Activated T-helper 9 cell treated with anti-CD3 and anti-CD28 coated beads, Interleukin-2, amount 50 U/mL, for 16 hours (primary cell): ENCODE measurements around the gene RIF1.

Source experiments
- DNase-seq: peaks from one replicate; pipeline ENCODE4 v3.0.0-alpha.2; 2020; ENCODE audit warnings: low read depth

Gene RIF1

DNA sequence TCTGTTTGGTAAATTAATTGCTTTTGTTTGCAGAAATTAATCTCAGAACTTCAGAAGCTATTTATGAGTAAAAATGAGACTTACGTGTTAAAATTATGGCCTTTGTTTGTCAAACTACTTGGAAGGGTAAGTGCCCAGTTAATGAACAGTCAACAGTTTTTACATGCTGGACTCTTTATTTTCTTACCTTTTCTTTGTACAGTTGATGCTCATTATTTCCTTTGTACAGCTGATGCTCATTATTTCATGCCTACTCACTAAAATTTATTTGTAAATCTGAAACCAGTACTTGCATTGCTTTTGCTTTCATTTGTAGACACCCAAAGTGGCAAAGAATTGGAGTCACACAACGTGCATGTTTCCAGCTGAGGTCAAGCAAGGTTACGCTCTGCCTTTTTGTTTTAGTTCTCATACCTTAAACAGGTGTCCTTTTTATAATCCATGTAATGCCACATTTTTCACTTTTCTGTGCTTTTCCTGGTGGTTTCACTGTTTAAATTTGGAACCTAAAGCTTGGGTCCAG, 13.3 kb downstream of the RIF1 start:
- no peak for DNase-seq

DNA sequence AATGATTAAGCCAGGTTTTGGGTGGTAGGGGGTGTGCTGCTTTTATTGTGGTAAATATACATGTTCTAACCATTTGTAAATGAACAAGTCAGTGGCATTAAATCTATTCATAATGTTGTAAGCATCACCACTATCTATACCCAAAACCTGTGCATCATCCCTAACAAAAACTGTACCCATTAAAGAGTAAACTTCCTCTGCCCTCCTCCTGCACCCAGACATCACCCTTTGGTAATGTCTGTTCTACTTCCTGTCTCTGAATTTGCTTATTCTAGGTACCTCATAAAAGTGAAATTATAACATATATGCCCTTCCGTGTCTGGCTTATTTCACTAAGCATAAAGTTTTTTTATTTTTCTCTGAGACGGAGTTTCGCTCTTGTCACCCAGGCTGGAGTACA, 14.1 kb downstream of the RIF1 start:
- no peak for DNase-seq

DNA sequence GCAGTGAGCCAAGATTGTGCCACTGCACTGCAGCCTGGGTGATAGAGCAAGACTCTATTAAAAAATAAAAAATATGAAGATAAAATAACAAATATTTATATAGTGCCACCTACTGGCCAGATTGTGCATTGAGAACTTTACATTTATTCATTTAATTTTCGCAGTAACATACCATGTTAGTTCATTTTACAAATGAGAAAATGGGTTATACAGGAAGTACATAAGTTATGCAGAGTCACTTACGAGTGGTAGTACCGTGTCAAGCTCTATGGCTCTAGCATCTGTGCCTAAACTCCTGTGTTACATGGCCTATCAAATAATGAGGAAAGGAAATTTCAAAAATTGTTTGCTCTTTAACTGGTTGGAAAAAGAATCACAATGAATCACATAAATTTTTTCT, 27.9 kb downstream of the RIF1 start:
- no peak for DNase-seq

DNA sequence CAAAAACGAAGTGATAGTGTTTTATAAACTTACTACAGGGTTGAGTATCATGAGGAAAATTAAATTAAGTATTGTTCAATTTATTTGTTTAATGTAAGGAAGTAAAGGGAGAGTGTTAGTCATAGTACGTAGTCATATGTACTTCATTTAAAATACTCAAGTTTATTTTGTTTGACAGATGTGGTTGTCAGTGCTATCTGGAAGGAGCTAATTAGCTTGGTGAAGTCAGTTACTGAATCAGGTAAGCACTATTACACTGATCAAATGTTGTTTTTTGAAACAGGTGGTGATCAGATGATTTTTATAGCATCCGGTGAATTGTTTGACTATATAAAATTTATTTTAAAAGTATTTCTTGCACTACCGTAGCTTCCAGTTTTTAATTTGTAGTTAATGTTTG, 28.8 kb downstream of the RIF1 start:
- no peak for DNase-seq

DNA sequence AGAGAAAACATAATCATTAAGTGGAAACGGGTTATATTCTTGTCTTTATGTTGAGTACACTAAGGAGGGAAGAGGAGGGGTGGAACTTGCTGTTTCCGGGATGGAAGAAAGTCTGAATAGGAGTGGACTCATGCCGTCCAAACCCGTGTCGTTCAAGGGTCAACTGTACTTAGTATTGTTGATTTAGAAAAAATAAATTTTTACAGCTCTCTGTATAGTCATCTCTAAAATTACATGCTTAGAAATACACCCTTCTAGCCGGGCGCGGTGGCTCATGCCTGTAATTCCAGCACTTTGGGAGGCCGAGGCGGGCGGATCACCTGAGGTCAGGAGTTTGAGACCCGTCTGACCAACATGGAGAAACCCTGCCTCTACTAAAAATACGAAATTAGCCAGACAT, 29.4 kb downstream of the RIF1 start:
- no peak for DNase-seq

DNA sequence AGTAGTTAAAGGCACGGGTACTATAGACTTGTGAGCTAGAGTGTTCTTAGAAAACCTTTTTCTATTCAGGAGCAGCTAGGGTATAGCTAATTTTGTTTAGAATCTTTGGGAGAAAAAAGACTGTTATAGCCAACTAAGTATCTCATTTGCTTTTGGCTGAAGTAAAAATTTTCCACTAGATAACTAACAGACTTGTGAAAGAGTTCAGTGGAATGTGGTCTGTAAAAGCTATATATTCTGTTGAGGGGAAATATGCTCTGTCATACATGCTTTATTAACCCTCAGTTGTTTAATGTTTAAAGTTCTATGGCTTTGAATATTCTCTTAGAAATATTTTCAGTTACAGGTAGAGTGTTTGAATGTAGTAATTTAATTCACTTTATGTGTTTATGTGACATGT, 49.7 kb downstream of the RIF1 start:
- no peak for DNase-seq

DNA sequence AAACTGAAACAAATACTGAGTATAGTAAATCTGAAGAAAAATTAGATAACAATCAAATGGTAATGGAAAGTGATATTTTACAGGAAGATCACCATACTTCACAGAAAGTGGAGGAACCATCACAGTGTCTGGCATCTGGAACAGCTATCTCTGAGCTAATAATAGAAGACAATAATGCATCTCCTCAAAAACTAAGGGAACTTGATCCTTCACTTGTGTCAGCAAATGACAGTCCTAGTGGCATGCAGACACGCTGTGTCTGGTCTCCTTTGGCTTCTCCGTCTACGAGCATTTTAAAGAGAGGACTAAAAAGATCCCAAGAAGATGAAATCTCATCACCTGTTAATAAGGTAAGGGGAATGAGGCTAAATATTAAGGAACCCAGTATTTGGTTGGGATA, 56.1 kb downstream of the RIF1 start:
- no peak for DNase-seq

DNA sequence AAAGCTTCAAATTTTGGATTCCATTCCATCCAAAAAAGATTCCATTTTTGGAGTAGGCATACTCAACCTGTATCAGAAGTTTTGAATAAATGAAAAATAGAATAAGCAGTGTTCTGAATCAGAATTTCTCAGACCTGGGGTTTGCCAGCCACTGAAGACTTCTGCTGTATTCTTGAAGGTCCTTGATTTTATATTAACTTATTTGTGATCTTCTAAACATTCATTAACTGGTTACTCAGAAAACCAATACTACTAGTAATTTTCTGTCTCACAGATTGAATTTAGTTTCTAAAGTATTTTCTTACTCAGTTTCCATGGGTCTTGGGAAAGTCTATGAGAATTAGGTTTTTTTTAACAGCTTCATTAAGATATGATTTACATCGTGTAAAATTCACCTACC, 60.9 kb downstream of the RIF1 start:
- DNase-seq = no peak

DNA sequence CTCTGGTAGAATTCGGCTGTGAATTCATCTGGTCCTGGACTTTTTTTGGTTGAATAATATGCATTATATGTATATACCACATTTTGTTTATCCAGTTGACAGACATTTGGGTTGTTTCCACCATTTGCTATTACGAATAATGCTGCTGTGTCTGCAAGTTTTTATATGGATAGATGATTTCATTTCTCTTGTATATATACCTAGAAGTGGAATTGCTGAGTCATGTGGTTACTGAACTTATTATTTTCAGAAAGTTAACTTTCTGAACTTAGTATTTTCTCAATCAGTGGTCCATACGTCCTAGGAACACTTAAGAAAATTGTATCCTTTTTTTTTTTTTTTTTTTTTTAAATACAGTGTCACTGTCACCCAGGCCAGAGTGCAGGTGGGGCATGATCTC, 63.3 kb downstream of the RIF1 start:
- DNase-seq = no peak

DNA sequence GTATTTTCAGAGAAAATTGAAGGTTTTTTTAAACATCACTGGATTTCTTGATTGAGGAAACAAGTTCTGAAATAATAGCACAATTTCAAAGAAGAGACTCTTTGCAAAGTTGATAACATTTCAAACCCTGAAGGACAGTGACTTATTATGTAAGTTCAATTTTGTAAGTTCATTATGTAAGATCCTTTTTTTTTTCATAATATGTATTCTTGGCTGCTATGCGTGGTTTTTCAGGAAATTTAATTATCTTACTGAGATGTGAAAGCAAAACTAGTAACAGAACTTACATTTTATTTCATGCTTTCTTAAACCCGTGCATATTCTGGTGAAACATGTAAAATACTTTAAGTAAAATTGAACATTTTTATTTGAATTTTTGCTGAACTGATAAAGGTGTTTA, 65.4 kb downstream of the RIF1 start:
- DNase-seq = no peak

DNA sequence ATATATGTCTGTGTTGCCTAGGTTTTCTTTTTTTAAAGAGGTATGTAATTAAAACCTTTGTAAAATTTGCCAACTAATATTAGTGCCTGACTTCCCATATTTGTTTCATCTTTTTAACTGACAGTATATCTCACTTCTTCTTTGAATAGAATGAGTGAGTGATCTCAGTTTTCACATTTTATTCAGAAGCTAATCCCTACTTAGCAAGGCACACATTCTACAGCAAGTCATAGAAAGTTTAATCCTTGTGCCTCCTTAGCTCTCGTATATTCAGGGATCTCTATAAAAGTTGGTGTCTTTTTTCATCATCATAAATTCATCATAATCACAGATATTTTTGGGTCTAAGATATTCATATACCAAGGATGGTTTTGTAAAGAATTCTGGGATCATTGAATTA, 66.6 kb downstream of the RIF1 start:
- DNase-seq = no peak

DNA sequence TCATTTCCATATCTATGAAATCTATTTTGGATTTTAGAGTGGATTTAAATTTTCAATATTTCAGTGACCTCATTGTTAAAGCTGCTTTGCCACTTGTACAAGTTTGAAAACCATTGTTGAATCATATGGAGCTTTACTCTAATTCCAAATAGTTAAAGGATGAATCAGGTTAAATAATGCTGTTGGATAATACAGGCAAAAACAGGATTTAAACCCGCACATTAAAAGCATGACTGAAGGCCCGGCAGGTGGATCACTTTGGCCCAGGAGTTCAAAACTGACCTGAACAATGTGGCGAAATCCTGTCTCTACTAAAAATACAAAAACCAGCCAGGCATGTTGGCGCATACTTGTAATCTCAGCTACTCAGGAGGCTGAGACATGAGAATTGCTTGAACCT, 68.3 kb downstream of the RIF1 start:
- no peak for DNase-seq

DNA sequence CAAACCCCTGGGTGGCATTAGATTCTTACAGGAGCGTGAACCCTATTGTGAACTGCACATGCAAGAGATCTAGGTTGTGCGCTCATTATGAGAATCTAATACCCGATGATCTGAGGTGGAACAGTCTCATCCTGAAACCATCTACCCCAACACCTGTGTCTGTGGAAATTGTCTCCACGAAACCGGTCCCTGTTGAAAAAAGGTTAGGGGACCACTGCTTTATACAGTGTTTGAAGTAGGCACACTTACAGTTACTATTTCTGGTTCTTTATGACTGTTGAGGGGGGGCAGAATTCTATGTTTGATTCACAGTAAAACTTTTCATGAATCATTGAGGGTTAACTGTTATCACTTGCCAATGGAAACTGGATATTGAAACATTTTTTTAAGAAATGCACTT, 72.0 kb downstream of the RIF1 start:
- DNase-seq = no peak

DNA sequence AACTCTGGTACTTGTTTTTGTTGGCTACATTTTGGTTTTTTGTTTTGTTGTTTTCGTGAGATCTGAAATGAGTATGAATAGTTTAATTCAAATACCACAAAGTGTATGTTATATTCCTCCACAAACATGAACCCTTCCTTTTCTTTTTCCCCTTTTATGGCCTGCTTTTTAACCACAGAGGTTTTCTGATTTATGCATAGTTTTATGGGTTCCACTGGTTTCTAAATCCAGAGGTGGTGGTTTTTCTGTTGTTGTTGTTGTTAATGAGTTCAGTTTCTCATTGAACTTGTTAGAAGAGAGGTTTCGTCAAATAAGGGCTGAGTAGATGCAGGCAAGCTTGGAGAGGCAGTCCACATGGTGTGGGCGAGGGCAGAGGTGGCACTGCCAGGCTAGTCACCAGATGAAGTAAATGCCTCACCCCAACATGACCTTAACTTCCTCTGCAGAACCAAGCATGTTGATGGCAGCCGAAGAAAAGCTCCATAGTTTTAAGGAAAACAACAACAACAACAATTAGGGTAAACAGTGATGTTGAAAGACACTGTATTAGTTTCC, 72.5 kb downstream of the RIF1 start:
- no peak for DNase-seq

DNA sequence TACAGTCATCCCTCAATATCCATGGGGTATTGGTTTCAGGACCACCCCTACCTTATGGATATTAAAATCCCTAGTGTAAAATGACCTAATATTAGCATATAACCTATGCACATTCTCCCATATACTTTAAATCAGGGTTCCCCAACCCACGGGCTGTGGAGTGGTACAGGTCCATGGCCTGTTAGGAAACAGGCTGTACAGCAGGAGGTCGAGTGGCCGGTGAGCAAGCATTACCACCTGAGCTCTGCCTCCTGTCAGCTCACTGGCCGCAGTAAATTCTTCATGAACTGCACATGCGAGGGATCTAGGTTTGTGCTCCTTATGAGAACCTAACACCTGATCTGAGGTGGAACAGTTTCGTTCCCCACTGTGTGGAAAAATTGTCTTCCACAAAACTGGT, 73.8 kb downstream of the RIF1 start:
- no peak for DNase-seq

DNA sequence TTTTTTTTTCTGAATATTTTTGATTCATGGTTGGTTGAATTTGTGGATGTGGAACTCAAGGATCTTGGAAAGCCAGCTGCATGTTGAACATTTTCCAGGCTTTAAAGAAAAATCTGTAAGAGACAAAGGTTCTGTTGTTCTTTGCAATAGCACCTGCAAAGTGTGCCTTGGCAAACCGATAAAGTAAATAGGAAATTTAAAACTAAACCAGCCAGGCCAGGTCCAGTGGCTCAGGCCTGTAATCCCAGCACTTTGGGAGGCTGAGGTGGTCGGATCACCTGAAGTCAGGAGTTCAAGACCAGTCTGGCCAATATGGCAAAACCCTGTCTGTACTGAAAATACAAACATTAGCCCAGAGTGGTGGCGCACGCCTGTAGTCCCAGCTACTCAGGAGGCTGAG, 74.4 kb downstream of the RIF1 start:
- no peak for DNase-seq

DNA sequence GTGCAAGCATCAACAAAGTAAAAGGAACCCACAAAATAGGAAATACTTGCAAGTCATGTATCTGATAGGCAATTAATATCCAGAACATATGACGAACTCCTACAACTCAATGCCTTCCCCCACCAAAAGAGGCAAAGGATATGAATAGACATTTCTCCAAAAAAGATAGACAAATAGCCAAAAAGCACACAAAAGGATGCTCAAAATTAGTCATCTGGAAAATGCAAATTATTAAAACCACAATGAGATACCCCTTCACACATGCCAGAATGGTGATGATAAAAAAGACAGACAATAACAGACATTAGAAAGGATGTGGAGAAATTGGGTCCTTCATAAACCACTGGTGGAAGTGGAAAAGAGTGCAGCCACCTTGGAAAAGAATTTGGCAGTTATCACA, 76.4 kb downstream of the RIF1 start:
- no peak for DNase-seq

DNA sequence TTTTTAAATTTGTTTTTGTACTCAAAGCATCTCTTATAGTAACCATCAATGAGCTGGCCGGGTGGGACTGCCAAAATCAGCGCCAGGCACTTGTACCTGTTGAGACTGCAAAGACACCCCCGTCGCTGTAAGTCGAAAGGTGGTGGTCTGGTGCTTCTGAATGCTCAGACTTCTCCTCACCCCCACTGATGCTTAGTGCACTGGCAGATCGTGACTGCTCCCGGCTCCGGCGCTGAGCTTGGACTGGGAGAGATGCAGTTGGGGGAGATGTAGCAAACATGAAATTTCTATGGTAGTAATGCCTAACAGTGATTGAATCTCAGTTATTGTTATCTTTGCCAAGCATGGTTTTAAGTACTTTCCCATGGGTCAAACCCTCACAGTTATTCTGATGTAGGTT, 80.6 kb downstream of the RIF1 start:
- no peak for DNase-seq

DNA sequence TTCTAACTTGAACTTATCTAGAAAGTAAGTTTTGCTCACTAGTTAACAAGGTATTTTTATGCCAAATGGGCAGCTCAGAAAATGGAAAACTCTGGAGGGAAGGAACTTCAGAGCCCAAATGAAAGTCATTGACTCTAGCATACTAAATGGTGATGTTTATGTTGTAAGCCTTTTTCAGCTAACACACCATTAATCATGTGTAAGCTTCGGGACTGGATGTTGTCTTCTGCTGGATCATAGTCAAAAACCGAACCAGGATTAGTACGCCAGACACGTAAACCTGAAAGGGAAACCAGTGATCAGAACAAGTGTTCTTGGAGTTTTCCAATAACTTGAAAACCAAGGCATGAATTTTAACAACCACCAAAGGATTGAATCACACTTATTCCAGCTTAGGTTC, 81.8 kb downstream of the RIF1 start:
- DNase-seq = no peak

DNA sequence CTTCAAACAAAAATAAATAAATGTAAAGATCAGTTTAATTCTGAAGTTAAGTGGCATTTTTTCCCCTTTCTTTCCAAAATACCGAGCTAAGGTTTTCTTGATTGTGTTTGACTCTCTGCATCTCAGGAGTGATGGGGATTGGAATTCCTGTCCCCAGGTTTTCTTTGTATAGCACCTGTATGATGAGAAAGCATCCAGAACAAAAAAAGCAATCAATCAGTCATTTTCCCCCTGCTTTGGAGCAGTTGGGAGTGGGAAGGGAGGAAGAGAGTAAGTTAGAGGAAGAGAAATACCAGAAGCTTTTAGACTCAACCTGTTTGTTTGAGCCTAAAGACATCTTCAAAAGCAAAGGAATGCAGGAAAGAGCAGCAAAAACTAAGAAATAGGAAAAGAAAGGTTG, 88.5 kb downstream of the RIF1 start:
- DNase-seq = no peak

DNA sequence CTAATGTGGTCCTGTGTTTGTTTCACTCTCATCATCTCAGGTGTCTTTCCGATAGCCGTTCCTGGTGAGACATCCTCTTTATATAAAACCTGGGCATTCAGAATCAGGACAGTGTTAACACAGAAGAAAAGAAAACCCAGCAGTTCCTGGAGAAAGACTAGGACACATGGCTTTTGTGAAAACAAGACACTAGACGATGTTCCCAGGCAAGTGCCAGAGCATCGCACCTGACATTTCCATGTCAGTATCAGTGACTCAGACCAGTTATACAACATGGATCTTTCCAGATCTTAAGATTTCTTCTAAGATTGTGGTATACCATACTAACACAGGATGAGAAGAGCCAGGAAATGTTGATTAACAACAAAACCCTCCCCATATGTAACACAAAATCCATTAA, 96.5 kb downstream of the RIF1 start:
- DNase-seq = no peak

DNA sequence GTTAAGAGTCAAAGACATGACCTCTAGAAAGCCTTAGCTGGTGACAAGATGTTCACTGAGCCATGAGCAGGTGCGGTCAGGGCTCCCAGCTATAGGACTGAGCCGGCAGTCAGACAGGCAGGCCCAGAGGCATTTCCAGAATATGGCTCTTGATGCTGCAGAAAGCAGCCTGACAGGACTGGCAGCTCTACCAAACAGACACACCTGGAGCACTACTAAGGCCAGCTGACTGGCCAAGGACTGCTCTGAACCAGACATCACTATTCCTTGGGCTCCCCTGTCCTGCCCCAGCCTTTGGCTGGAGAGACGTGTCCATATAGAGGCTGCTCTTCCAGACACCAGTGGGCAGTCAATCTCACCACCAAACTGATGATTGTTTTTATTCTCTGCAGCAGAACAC, 98.8 kb downstream of the RIF1 start:
- DNase-seq = no peak

DNA sequence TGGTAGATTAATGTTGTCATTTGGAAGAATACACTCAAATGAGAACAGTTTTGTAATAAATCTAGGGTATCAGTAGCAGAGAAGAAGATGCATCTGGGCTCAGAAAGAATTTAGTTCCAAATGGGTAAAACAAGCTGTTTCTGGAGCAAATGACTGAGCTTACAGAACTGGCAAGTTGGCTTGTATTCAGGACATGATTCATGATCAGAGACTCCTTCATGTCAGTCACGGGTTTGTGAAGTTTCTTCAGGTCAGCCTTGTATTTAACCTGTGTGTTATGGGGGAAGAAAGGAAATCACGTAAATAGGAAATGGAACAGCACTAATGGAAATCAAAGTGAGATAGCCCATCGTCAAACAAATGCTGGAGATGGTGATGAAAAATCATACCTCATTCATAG, 109.1 kb downstream of the RIF1 start:
- DNase-seq = no peak

DNA sequence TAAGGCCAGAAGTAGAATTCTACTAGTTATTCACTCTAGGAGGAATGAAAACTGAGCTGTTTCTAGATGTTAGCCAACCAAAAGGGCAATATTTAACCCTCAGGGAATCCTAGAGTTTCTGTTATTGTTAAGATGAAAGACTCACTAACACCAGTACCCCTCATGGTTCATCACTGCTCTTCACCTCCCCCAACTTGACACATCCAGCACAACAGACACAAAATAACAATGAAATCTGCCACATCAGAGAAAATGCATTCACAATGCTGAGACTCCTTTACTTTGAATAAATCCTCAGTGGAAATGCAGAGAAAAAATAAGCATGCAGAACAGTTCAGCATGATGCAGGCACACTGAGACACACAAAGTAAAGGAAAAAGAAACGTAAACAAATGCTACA, 111.3 kb downstream of the RIF1 start:
- DNase-seq = no peak

DNA sequence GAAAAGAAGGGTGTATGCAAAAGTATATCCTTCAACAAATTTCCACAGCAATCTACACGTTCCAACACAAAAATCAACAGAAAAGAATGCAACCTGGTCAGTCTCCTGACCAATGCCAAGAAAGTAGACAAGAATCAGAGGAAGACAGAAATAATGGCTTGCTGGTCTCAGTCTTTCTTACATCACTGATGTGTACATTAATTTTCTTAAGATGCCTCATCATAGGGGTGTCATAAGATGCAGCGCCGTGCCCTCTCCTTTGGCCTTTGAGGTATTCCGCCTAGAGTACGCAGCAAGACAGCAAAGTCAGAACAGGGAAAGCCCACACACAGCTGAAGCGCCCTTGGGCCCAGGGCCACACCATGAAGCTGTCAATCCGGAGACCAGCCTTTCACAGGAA, 112.9 kb downstream of the RIF1 start:
- DNase-seq = no peak
